ENCODE measurements around the gene HCRTR1. TPM values are rescaled to one million over a fixed set of nuclear protein-coding genes. Genes with fewer than 3 reads are reported as not detected.

HCRTR1 gene
- total RNA-seq, 4 donors from 2014 or later: 0.42 TPM; not detected in 3

- H3K4me3 ChIP-seq (ENCODE audit: low read depth, poor library complexity, severe bottlenecking): no peak overlapping the region
Measured at GRCh38 chr1:31615939-31616338, 1.6 kb upstream of the HCRTR1 start.

GRCh38 chr1:31617916-31618746, 642 bp downstream of the HCRTR1 start:
- DNase-seq (ENCODE audit: low spot score in 2 of 2): peak in 1 of 2 donors; percentile 84

More at GRCh38 chr1:31615939-31616338, 1.6 kb upstream of the HCRTR1 start:
- peak in 1 of 2 donors; percentile 32 for DNase-seq (ENCODE audit: low spot score in 2 of 2)
- intact Hi-C loops (cut with DNase I; ENCODE audit: low total_unique reads): no loop called here
- WGBS, 2 donors: 50 to 88% methylated on average over 2 of the region's 2 CpGs
- no peak for TF ChIP-seq POLR2A (IDR thresholded peaks at IDR 0.05)
- TF ChIP-seq, protein P1, sequence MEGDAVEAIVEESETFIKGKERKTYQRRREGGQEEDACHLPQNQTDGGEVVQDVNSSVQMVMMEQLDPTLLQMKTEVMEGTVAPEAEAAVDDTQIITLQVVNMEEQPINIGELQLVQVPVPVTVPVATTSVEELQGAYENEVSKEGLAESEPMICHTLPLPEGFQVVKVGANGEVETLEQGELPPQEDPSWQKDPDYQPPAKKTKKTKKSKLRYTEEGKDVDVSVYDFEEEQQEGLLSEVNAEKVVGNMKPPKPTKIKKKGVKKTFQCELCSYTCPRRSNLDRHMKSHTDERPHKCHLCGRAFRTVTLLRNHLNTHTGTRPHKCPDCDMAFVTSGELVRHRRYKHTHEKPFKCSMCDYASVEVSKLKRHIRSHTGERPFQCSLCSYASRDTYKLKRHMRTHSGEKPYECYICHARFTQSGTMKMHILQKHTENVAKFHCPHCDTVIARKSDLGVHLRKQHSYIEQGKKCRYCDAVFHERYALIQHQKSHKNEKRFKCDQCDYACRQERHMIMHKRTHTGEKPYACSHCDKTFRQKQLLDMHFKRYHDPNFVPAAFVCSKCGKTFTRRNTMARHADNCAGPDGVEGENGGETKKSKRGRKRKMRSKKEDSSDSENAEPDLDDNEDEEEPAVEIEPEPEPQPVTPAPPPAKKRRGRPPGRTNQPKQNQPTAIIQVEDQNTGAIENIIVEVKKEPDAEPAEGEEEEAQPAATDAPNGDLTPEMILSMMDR (IDR thresholded peaks at IDR 0.05): no peak

GRCh38 chr1:31618916-31619846, 1.7 kb downstream of the HCRTR1 start:
- DNase-seq (ENCODE audit: low spot score in 2 of 2): peak in 1 of 2 donors; percentile 80
- no peak for TF ChIP-seq POLR2A (IDR thresholded peaks at IDR 0.05)
- TF ChIP-seq, protein P1 (IDR thresholded peaks at IDR 0.05): no peak
- no peak overlapping the region for H3K4me3 ChIP-seq (ENCODE audit: low read depth, poor library complexity, severe bottlenecking)
- WGBS, 2 donors: 72 to 82% methylated on average over 15 to 23 of the region's 23 CpGs
- intact Hi-C loops (cut with DNase I; ENCODE audit: low total_unique reads): no loop called here

More at GRCh38 chr1:31617916-31618746, 642 bp downstream of the HCRTR1 start:
- intact Hi-C loops (cut with DNase I; ENCODE audit: low total_unique reads): no loop called here
- no peak for TF ChIP-seq POLR2A (IDR thresholded peaks at IDR 0.05)
- TF ChIP-seq, protein P1 (IDR thresholded peaks at IDR 0.05): no peak
- WGBS, 2 donors: 12 to 23% methylated on average over 33 to 55 of the region's 56 CpGs
- no peak overlapping the region for H3K4me3 ChIP-seq (ENCODE audit: low read depth, poor library complexity, severe bottlenecking)

DNA sequence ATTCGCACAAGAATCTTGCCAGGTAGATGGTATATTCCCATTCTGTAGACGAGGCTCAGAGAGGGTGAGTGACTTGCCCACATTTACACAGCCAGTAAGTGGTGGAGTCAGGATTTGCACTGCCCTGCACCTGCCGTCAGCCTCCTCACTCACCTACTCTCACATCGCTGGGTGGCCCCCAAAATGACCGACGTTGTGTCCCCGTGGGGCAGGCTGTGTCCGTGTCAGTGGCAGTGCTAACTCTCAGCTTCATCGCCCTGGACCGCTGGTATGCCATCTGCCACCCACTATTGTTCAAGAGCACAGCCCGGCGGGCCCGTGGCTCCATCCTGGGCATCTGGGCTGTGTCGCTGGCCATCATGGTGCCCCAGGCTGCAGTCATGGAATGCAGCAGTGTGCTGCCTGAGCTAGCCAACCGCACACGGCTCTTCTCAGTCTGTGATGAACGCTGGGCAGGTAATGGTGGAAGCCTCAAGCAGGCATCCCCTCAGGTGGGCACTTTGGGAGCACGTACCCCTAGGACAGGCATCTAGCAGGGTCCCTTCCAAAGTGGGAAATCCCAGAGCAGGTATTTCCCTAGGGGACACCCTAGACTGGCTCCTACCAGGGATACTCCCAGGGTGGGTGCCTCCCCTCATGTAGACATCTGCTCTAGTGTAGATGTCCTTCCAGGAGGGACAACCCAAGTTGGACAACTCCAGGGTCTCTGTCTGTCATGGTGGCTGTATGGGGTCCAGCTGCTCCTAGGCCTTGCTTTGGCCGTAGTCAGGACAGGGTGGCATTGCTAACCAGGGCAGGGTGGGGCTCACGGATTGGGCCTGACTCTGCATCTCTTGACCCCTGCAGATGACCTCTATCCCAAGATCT, 3.4 kb downstream of the HCRTR1 start:
- intact Hi-C loops (cut with DNase I; ENCODE audit: low total_unique reads): no loop called here
- H3K4me3 ChIP-seq (ENCODE audit: low read depth, poor library complexity, severe bottlenecking): no peak overlapping the region
- DNase-seq (ENCODE audit: low spot score in 2 of 2): peak in 1 of 2 donors; percentile 68
- WGBS, 2 donors: 87 to 92% methylated on average over 16 to 19 of the region's 20 CpGs
- TF ChIP-seq, protein P1 (IDR thresholded peaks at IDR 0.05): no peak
- TF ChIP-seq POLR2A (IDR thresholded peaks at IDR 0.05): no peak

DNA sequence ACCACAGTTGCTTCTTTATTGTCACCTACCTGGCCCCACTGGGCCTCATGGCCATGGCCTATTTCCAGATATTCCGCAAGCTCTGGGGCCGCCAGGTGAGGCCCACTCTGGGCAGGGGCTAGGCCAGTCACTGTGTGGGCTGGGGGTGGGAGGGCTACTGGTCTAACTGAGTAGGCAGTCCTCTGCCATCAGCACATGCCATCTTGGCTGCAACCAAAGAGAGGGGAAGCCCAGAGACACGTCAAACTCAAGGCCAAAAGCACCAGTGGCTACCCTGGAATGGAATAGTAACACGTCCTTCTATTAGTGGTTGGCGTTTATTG, 4.0 kb downstream of the HCRTR1 start:
- 89 to 92% methylated on average over 5 of the region's 5 CpGs for WGBS, 2 donors
- intact Hi-C loops (cut with DNase I; ENCODE audit: low total_unique reads): no loop called here
- peak in 1 of 2 donors; percentile 65 for DNase-seq (ENCODE audit: low spot score in 2 of 2)
- TF ChIP-seq, protein P1 (IDR thresholded peaks at IDR 0.05): no peak
- no peak for TF ChIP-seq POLR2A (IDR thresholded peaks at IDR 0.05)
- H3K4me3 ChIP-seq (ENCODE audit: low read depth, poor library complexity, severe bottlenecking): no peak overlapping the region
